GM18507 (cell line): ENCODE results near the gene ETV6.

Experiments used
- DNase-seq: peaks from one replicate; pipeline ENCODE4 v3.0.0; 2011; ENCODE audit warnings: low read depth; ENCODE audit not compliant: insufficient read length; ENCODE audit errors: extremely low spot score
- FAIRE-seq: peaks from 2 replicates; lab custom pipeline; 2011; peaks lifted over from hg19 to GRCh38; lab: Jason Lieb, UNC

Gene ETV6

GRCh38 chr12:11639454-11639853 is 10.0 kb upstream of the ETV6 start:
- DNase-seq: no peak
- no peak for FAIRE-seq

DNA sequence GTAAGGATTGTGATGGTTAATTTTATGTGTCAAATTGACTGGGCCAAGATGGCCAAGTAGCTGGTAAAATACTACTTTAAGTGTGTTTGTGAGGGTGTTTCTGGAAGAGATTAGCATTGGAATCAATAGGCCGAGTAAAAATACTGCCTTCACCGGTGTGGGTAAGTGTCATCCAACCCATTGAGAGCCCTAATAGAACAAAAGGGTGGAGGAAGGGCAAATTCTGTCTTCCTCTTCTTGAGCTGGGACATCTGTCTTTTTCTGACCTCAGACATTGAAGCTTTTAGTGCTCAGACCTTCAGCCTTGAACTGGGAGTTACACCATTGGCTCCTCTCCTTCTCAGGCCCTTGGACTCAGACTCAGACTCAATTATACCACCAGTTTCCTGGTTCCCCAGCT is 8.0 kb upstream of the ETV6 start:
- no peak for FAIRE-seq

GRCh38 chr12:11642785-11643184 is 6.7 kb upstream of the ETV6 start:
- DNase-seq (no peak), FAIRE-seq (no peak)

More for the DNA sequence above, 8.0 kb upstream of the ETV6 start:
- DNase-seq: no peak

GRCh38 chr12:11645391-11645790 is 4.1 kb upstream of the ETV6 start:
- FAIRE-seq (no peak), DNase-seq (no peak)

GRCh38 chr12:11648514-11649412 is 711 bp upstream of the ETV6 start:
- FAIRE-seq (no peak), DNase-seq (peak; percentile 58)

DNA sequence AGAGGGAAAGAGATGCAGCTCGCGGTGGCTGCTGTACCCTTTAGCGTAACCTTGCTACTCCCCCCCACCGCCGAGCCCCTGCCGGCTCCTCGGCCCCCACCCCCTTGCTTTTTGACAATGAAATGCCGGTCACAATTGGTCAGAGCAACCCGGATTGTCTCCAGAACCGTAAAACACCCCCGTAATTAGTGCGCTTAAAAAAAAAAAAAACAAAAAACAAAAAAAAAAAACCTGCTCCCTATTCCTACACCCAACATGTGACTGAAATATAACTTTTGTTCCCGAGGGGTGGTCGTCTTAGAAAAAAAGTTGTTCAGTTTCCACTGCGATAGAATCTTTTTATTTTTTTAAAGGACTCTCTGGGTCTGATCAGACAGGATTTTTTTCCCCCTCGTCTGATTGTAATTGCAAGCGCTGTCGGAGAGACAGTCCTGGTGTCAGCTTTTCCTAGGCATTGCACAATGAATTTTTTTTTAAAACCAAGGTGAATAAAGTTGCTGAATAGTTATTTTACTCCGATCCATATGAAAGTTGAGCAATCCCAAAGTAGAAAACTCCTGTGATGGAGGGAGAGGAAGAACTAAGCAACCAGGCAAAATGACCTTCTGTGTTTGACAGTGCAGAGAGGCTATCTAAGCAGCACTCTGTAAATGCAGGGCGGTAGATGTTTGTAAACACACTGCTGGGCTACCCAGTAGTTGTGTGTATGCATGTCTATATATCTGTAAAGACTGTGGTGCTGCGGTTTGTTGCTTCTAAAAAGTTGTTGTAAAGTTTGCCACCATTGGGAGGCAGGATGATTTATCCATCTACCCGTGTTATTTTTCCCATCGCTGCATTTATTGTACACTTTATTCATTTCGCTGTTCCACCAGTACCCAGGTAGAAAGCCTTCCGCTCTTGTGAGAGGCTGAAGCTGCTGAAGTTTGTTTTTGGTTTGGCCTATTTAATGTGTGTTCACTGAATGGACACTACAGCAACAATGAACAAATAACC is 1.1 kb downstream of the ETV6 start:
- FAIRE-seq (peak; percentile 71), DNase-seq (no peak)

- FAIRE-seq (no peak), DNase-seq (no peak)
Observed at GRCh38 chr12:11651381-11651780, 1.9 kb downstream of the ETV6 start.

DNA sequence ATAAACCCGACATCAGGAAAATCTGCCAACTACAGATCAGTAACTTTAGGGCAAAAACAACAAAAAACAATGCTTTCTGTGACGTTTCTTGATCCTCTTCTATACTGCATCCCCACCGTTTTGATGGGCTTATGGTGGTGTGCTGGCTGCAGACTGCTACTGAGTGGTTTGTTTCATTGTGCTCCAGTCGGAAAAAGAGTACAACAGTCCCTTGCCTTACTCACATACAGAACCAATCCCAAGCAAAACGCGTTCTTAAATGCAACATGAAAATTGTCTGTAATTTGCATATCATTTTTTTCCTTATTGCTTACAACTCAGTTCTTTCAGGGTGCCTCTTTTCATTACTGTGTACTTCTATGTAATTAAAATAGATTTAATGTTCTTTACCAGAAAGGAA is 2.3 kb downstream of the ETV6 start:
- no peak for DNase-seq
- FAIRE-seq: peak; percentile 61

DNA sequence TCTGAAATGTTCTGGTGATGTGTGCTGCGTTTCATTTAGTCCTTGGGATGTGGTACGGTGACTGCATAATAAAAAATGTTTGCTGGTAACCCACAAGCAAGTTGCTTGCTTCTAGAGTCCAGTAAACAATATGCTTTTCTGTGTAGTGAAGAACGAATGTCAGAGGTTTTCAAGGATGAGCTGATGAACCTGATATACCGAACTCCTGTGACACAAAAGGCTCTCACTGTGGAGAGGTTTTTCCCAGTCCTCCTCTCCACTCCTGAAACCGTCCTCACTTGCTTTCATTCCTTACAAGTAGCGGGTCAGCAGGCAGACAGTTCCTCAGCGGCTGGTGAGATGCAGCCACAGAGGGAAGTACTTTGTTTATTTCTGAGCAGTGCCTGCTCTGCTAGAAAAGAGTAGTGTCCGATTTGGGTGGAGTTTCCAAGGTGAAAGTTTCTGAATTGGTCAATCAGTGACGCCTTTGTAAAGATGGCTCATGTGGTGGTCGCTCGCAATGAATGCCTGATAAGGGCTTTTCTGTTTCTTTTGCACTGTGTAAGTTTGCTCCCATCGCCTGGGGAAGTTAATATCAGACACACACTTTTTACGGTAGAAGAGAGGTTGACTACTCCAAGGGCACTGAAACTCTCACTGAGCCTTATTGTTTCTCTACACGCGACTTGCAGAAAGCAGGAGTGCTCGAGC is 3.0 kb downstream of the ETV6 start:
- FAIRE-seq (peak; percentile 88), DNase-seq (no peak)

DNA sequence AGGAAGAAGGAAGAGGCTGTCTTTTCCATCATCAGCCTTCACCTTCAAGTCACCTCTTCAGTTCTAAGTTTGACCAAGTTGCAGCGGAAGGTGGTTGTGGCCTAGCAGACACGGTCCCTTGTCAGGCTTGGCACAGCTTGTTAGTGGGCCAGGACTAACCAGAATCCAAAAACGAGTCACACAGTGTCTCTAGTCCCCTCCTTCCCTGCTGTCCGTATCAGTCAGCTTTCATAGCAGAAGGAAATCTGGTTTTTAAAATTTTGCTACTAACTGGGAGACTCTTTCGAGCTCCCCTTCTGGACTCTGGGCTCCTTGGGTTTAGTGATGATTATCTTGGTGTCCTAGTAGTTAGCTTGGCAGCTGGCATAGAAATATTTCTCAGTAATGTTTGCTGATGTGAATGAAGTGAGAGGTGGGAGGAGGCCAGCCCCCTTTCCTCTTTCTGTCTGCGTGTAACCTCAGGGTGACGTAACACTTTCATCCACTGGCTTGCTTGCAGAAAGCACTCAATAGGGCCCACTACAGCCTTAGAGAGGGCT is 3.8 kb downstream of the ETV6 start:
- DNase-seq (no peak), FAIRE-seq (no peak)

- FAIRE-seq: no peak
- DNase-seq: no peak
Observed at GRCh38 chr12:11654338-11654737, 4.9 kb downstream of the ETV6 start.

GRCh38 chr12:11654802-11655201 is 5.3 kb downstream of the ETV6 start:
- FAIRE-seq (no peak), DNase-seq (no peak)

DNA sequence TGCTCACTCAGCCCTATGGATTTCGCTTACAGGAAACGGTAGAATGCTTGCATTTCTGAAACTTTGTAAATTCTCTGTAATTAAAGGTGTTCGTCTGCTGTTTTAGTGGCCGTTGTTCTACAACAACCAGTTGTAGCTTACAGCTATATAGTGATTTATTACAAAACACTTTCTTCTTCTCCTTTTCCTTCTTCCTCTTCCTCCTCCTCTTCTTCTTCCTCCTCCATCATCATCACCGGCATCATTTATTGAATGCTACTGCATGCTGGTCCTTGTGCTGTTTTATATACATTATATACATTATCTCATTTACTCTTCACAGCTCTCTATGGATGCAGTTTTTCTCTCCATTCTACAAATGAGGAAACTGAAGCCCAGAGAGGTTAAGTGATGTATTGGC is 6.4 kb downstream of the ETV6 start:
- FAIRE-seq (no peak), DNase-seq (no peak)

DNA sequence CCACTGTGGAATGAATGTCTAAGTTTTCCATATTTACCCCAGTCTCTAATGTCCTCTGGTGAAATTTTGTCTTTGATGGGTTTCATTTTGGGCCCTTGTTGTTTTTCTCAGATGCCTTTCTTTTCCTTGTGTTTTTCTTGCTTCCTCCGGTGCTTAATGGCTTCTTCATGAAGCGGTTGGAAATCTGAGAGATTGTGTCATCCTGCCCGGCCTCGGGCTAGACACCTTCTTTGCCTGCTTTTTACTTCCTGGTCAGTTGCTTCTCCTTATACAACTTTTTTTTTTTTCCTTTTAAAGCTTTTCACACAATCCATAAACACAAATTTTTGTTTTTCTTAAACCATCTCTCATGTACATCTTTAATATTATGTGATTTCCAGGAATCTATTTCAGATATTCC is 7.1 kb downstream of the ETV6 start:
- FAIRE-seq (no peak), DNase-seq (no peak)

- DNase-seq (no peak), FAIRE-seq (no peak)
Observed at GRCh38 chr12:11657511-11657910, 8.0 kb downstream of the ETV6 start.

DNA sequence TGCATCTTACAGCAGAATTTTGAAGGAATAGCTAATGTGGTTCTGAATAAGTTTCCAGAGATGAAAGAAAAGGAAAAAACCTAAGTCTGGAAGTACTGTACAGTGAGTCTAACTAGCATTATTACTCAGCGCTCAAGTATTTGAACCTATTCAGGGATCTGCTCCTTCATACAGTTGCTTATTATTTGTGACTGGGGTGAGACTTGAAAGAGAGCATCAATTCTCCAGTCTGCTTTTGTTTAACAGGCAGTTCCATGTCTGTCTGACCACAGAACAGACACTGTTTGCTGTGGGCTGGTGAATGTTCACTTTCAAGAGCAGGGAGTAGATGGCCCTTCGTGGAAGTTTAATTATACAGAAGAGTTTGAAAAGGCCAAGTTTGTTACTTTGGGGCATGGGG is 9.3 kb downstream of the ETV6 start:
- DNase-seq (no peak), FAIRE-seq (no peak)

GRCh38 chr12:11660624-11661023 is 11.2 kb downstream of the ETV6 start:
- FAIRE-seq: no peak
- DNase-seq: no peak

- DNase-seq: no peak
- FAIRE-seq: no peak
Observed at GRCh38 chr12:11661491-11662089, 12.1 kb downstream of the ETV6 start.

GRCh38 chr12:11662369-11662768 is 12.9 kb downstream of the ETV6 start:
- DNase-seq (no peak), FAIRE-seq (no peak)
